Measurements from ENCODE around the gene OR2B2. TPM values are rescaled to one million over a fixed set of nuclear protein-coding genes. Genes with fewer than 3 reads are reported as not detected.

Gene OR2B2
- total RNA-seq, 1 donor from 2014 or later, result not detected

DNA sequence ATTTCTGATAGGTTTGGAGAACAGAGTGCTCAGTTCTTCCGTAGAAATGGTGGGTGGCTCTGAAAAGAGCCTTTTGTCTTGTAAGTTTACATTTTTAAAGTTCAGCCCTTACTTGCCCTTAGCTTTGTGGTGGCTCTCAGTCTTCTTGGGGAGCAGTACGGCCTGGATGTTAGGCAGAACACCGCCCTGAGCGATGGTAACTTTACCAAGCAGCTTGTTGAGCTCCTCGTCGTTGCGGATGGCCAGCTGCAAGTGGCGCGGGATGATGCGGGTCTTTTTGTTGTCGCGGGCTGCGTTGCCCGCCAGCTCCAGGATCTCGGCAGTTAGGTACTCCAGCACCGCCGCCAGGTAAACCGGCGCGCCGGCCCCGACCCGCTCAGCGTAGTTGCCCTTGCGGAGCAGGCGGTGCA is 19.5 kb downstream of the OR2B2 start:
- DNase-seq (ENCODE audit: low spot score in 2 of 2), result no peak
- H3K4me1 ChIP-seq, result peaks cover 0 to 10% of the 10 kb centered on the region in 2 donors
- H3K9me3 ChIP-seq, result no peaks in the 10 kb centered on the region
- TF ChIP-seq, protein P1, sequence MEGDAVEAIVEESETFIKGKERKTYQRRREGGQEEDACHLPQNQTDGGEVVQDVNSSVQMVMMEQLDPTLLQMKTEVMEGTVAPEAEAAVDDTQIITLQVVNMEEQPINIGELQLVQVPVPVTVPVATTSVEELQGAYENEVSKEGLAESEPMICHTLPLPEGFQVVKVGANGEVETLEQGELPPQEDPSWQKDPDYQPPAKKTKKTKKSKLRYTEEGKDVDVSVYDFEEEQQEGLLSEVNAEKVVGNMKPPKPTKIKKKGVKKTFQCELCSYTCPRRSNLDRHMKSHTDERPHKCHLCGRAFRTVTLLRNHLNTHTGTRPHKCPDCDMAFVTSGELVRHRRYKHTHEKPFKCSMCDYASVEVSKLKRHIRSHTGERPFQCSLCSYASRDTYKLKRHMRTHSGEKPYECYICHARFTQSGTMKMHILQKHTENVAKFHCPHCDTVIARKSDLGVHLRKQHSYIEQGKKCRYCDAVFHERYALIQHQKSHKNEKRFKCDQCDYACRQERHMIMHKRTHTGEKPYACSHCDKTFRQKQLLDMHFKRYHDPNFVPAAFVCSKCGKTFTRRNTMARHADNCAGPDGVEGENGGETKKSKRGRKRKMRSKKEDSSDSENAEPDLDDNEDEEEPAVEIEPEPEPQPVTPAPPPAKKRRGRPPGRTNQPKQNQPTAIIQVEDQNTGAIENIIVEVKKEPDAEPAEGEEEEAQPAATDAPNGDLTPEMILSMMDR (IDR thresholded peaks at IDR 0.05), result no peak
- H3K27ac ChIP-seq, result peak overlapping the region; percentile 51 to 58
- peak overlapping the region; percentile 61 to 88 for H3K4me3 ChIP-seq
- intact Hi-C loops (cut with DNase I), result loop anchor here (5.0 to 10.0 kb wide), 4 partner anchors 80 to 972 kb away; partner anchors contain the start of gene ZNF391
- H3K27me3 ChIP-seq, result no peaks in the 10 kb centered on the region
- H3K36me3 ChIP-seq, result no peaks in the 10 kb centered on the region

DNA sequence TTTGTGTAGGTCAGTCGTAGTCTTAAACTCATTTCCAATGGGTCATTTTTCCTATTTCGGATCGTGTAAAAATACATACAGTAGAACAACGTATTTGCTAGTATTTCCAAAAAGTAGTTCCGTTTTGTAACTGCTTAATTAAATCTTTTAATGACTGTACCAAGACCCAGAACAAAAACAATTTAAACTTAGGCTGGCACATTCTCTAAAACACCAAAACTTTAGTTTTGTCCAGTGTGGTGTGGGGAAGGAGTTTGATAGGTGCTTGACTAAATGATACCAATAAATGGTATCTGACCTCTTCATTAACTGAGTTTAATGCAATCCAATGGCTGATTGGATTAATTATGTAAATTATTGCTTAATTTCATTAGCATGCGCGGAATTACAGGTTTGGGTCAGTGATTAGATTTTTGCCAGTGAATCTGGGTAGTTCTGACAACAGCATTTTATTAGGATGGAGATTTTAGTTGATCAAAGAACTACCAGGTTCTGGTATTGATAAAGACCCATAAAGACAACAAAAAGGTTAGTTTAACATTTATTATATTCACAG is 20.8 kb downstream of the OR2B2 start:
- intact Hi-C loops (cut with DNase I), result loop anchor here (5.0 to 10.0 kb wide), 4 partner anchors 79 to 973 kb away; partner anchors contain the start of gene ZNF391
- H3K36me3 ChIP-seq, result no peaks in the 10 kb centered on the region
- no peaks in the 10 kb centered on the region for H3K9me3 ChIP-seq
- no peaks in the 10 kb centered on the region for H3K27me3 ChIP-seq
- no peak for DNase-seq (ENCODE audit: low spot score in 2 of 2)
- peaks cover 0 to 10% of the 10 kb centered on the region in 2 donors for H3K4me1 ChIP-seq
- TF ChIP-seq, protein P1 (IDR thresholded peaks at IDR 0.05), result no peak
- no peak overlapping the region for H3K4me3 ChIP-seq
- H3K27ac ChIP-seq, result no peak overlapping the region

DNA sequence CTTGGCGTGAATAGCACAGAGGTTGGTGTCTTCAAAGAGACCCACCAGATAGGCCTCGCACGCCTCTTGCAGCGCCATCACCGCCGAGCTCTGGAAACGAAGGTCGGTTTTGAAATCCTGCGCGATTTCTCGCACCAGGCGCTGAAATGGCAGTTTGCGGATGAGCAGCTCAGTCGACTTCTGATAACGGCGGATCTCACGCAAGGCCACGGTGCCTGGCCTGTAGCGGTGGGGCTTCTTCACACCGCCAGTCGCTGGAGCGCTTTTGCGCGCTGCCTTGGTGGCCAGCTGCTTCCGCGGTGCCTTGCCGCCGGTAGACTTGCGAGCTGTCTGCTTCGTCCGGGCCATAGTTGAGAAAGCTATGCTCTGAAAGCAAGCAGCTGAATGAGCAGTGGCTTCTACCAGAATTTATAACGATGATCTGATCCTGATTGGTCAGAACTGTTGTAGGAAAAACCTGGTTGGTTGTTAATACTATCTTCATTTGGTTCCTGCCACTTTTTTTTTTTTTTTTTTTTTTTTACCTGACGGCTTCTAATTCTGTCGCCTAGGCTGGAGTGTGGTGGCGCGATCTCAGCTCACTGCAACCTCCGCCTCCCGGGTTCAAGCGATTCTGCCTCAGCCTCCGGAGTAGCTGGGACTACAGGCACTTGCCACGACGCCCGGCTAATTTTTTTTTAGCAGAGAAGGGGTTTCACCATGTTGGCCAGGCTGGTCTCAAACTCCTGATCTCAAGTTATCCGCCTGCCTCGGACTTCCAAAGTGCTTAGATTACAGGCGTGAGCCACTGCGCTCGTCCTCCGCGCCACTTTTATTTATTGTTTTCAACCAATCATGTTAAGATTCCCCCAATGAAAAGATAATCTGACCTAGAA is 21.5 kb downstream of the OR2B2 start:
- TF ChIP-seq, protein P1 (IDR thresholded peaks at IDR 0.05), result no peak
- peaks cover 0 to 10% of the 10 kb centered on the region in 2 donors for H3K4me1 ChIP-seq
- DNase-seq (ENCODE audit: low spot score in 2 of 2), result no peak
- H3K36me3 ChIP-seq, result no peaks in the 10 kb centered on the region
- peak overlapping the region; percentile 31 to 59 for H3K4me3 ChIP-seq
- no peak overlapping the region for H3K27ac ChIP-seq
- intact Hi-C loops (cut with DNase I), result loop anchor here (5.0 to 10.0 kb wide), 4 partner anchors 78 to 974 kb away; partner anchors contain the start of gene ZNF391
- H3K9me3 ChIP-seq, result no peaks in the 10 kb centered on the region
- H3K27me3 ChIP-seq, result no peaks in the 10 kb centered on the region

DNA sequence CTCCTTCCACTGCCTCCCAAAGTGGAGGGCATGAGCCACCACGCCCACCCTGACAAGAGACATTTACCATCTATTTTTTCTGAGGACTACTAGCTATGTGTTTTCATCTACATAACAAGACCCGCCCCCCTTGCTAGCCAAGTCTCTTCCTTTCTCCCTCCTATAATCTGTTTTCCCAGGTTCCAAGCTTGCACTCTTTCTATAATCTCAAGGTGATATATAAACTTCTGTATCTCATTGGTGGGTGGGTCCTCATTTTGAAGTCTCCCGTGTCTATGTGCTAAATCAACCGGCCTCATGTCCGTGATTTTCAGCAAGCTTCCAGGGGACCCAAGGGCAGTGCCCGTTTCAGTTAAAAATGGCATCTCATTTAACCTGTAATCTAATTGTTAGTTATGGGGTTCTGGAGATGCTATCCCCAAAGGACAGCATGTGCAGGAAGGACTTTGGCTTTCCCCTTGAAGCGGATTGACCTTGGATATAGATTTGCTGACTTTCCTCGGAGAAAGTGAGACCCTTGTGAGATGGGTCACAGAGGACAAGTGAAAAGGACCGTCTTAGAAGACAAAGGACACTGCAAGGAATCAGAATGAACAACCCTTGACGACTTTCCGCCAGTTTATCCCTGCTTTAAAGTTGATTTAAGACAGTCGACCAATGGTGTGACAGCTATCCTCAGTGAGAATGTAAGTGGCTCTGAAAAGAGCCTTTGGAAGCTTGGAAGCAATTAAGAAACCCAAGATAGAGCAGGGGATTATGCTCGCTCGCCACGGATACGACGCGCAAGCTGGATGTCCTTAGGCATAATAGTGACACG is 22.4 kb downstream of the OR2B2 start:
- intact Hi-C loops (cut with DNase I), result loop anchor here (5.0 to 10.0 kb wide), 4 partner anchors 78 to 975 kb away; partner anchors contain the start of gene ZNF391
- H3K36me3 ChIP-seq, result no peaks in the 10 kb centered on the region
- H3K27me3 ChIP-seq, result no peaks in the 10 kb centered on the region
- no peak for DNase-seq (ENCODE audit: low spot score in 2 of 2)
- H3K4me3 ChIP-seq, result peak overlapping the region; percentile 31 to 59
- H3K27ac ChIP-seq, result no peak overlapping the region
- H3K9me3 ChIP-seq, result no peaks in the 10 kb centered on the region
- TF ChIP-seq, protein P1 (IDR thresholded peaks at IDR 0.05), result no peak
- peaks cover 0 to 10% of the 10 kb centered on the region in 2 donors for H3K4me1 ChIP-seq

DNA sequence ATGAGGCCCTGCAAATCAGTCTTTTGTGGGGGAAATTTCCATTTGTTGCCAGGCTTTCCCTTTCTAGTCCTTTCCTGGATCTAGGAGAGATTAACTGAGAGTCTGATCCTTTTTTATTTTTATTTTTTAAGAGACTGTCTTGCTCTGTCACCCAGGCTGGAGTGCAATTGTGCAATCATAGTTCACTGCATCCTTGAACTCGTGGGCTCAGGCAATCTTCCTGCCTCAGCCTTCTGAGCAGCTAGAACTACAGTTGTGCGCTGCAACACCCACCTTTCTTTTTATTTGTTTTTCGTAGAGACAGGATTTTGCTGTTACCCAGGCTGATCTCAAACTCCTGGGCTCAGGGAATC is 22.9 kb downstream of the OR2B2 start:
- no peaks in the 10 kb centered on the region for H3K27me3 ChIP-seq
- TF ChIP-seq, protein P1 (IDR thresholded peaks at IDR 0.05), result no peak
- H3K4me3 ChIP-seq, result no peak overlapping the region
- peaks cover 0 to 10% of the 10 kb centered on the region in 2 donors for H3K4me1 ChIP-seq
- no peaks in the 10 kb centered on the region for H3K36me3 ChIP-seq
- H3K9me3 ChIP-seq, result no peaks in the 10 kb centered on the region
- no peak overlapping the region for H3K27ac ChIP-seq
- intact Hi-C loops (cut with DNase I), result no loop called here
- no peak for DNase-seq (ENCODE audit: low spot score in 2 of 2)

Measured in ascending aorta (tissue), 2 donors.